Peyer's patch (tissue), 4 donors: ENCODE measurements around the gene NGDN.

Source experiments
- POLR2A ChIP-seq, 2 donors: fragments of 450-650 bp; IDR thresholded peaks; one replicate each; pipeline ENCODE4 v1.5.1; 2017; ENCODE audit warnings: antibody characterized with exemption in 2 of 2, mild to moderate bottlenecking in 2 of 2, moderate library complexity in 2 of 2
- TF ChIP-seq, protein P1 (sequence below), 6 experiments: fragments of 450-650 bp in 4 of 6; fragments of 200-600 bp in 2 of 6; sonication (generic) in 1 of 6; IDR thresholded peaks; one replicate each; pipeline ENCODE4 v1.5.1; 2017 to 2019; ENCODE audit warnings: antibody characterized with exemption in 6 of 6, mild to moderate bottlenecking in 3 of 6, moderate library complexity in 1 of 6

DNA sequence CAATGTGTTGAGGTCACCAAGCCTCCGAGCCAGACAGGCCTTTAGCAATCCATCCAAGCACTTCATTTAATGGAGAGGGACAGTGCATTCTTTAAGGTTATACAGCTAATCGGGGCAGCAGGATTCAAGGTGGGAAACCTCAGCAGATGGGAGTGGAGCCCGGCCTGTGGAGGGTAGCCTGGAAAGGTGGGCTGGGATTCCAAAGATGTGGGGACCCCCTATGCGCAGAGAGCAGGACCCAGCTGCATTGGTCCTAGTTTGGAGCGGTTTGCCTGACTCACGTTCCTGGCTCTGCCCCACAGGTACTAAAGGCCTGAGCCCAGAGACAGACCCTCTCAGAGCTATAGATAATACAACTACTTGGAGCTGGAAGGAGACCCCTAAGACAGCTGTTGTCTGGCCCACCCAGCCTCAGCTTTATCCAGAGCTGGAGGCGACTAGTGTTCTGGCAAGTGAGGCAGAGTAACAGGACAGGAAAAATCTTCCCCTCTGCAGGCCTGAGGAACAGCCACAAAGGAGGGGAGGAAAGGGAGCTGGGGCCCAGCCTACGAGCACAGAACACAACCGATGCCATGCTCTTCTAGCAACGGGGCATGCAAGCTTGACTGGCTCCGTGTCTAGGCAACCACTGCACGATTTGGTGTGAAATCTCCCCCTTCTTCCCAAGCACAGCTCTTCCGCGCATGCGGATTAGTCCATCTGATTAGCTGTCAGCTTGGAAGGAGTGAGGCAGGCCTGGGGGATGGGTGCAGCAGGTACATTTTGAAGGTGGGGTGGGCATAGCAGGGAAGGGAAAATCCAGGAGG, 33.0 kb upstream of the NGDN start:
- TF ChIP-seq, protein P1, sequence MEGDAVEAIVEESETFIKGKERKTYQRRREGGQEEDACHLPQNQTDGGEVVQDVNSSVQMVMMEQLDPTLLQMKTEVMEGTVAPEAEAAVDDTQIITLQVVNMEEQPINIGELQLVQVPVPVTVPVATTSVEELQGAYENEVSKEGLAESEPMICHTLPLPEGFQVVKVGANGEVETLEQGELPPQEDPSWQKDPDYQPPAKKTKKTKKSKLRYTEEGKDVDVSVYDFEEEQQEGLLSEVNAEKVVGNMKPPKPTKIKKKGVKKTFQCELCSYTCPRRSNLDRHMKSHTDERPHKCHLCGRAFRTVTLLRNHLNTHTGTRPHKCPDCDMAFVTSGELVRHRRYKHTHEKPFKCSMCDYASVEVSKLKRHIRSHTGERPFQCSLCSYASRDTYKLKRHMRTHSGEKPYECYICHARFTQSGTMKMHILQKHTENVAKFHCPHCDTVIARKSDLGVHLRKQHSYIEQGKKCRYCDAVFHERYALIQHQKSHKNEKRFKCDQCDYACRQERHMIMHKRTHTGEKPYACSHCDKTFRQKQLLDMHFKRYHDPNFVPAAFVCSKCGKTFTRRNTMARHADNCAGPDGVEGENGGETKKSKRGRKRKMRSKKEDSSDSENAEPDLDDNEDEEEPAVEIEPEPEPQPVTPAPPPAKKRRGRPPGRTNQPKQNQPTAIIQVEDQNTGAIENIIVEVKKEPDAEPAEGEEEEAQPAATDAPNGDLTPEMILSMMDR (IDR thresholded peaks at IDR 0.05) = no peak
- TF ChIP-seq POLR2A (IDR thresholded peaks at IDR 0.05) = no peak
